Measurements from ENCODE around the gene AIF1.

Gene AIF1

GRCh38 chr6:31575952-31576685 is 38.9 kb upstream of the AIF1 start:
- H3K27me3 ChIP-seq (replicated peaks; ENCODE audit: control insufficient read depth, insufficient read depth, low read length) = peaks cover 8% of the 10 kb centered on the region
- H3K4me3 ChIP-seq (ENCODE audit: low read length) = no peak overlapping the region
- no peak for DNase-seq (ENCODE audit: low read depth)
- H3K4me1 ChIP-seq (ENCODE audit: control insufficient read depth, insufficient read depth, low read length) = peaks cover 9% of the 10 kb centered on the region
- no peak overlapping the region for H3K9ac ChIP-seq (ENCODE audit: low read length)
- no peaks in the 10 kb centered on the region for H3K9me3 ChIP-seq (ENCODE audit: control insufficient read depth, low read length)
- no peaks in the 10 kb centered on the region for H3K36me3 ChIP-seq (ENCODE audit: control insufficient read depth, insufficient read depth, low read length, severe bottlenecking)

DNA sequence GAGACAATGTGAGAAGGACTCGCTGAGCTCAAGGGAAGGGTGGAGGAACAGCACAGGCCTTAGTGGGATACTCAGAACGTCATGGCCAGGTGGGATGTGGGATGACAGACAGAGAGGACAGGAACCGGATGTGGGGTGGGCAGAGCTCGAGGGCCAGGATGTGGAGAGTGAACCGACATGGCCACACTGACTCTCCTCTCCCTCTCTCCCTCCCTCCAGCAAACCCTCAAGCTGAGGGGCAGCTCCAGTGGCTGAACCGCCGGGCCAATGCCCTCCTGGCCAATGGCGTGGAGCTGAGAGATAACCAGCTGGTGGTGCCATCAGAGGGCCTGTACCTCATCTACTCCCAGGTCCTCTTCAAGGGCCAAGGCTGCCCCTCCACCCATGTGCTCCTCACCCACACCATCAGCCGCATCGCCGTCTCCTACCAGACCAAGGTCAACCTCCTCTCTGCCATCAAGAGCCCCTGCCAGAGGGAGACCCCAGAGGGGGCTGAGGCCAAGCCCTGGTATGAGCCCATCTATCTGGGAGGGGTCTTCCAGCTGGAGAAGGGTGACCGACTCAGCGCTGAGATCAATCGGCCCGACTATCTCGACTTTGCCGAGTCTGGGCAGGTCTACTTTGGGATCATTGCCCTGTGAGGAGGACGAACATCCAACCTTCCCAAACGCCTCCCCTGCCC is 38.0 kb upstream of the AIF1 start:
- no peaks in the 10 kb centered on the region for H3K36me3 ChIP-seq (ENCODE audit: control insufficient read depth, insufficient read depth, low read length, severe bottlenecking)
- no peak overlapping the region for H3K9ac ChIP-seq (ENCODE audit: low read length)
- H3K4me1 ChIP-seq (ENCODE audit: control insufficient read depth, insufficient read depth, low read length) = peaks cover 15% of the 10 kb centered on the region
- H3K27me3 ChIP-seq (replicated peaks; ENCODE audit: control insufficient read depth, insufficient read depth, low read length) = peaks cover 8% of the 10 kb centered on the region
- DNase-seq (ENCODE audit: low read depth) = no peak
- no peak overlapping the region for H3K4me3 ChIP-seq (ENCODE audit: low read length)
- H3K9me3 ChIP-seq (ENCODE audit: control insufficient read depth, low read length) = no peaks in the 10 kb centered on the region

DNA sequence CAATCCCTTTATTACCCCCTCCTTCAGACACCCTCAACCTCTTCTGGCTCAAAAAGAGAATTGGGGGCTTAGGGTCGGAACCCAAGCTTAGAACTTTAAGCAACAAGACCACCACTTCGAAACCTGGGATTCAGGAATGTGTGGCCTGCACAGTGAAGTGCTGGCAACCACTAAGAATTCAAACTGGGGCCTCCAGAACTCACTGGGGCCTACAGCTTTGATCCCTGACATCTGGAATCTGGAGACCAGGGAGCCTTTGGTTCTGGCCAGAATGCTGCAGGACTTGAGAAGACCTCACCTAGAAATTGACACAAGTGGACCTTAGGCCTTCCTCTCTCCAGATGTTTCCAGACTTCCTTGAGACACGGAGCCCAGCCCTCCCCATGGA is 37.5 kb upstream of the AIF1 start:
- H3K27me3 ChIP-seq (replicated peaks; ENCODE audit: control insufficient read depth, insufficient read depth, low read length) = peaks cover 8% of the 10 kb centered on the region
- H3K4me3 ChIP-seq (ENCODE audit: low read length) = no peak overlapping the region
- DNase-seq (ENCODE audit: low read depth) = no peak
- H3K9ac ChIP-seq (ENCODE audit: low read length) = no peak overlapping the region
- peaks cover 15% of the 10 kb centered on the region for H3K4me1 ChIP-seq (ENCODE audit: control insufficient read depth, insufficient read depth, low read length)
- H3K36me3 ChIP-seq (ENCODE audit: control insufficient read depth, insufficient read depth, low read length, severe bottlenecking) = no peaks in the 10 kb centered on the region
- no peaks in the 10 kb centered on the region for H3K9me3 ChIP-seq (ENCODE audit: control insufficient read depth, low read length)

- peaks cover 15% of the 10 kb centered on the region for H3K4me1 ChIP-seq (ENCODE audit: control insufficient read depth, insufficient read depth, low read length)
- peaks cover 4% of the 10 kb centered on the region for H3K27me3 ChIP-seq (replicated peaks; ENCODE audit: control insufficient read depth, insufficient read depth, low read length)
- H3K9me3 ChIP-seq (ENCODE audit: control insufficient read depth, low read length) = no peaks in the 10 kb centered on the region
- no peaks in the 10 kb centered on the region for H3K36me3 ChIP-seq (ENCODE audit: control insufficient read depth, insufficient read depth, low read length, severe bottlenecking)
- no peak overlapping the region for H3K4me3 ChIP-seq (ENCODE audit: low read length)
- H3K9ac ChIP-seq (ENCODE audit: low read length) = no peak overlapping the region
- no peak for DNase-seq (ENCODE audit: low read depth)
These were observed 36.6 kb upstream of the AIF1 start for GRCh38 chr6:31578184-31579118.

DNA sequence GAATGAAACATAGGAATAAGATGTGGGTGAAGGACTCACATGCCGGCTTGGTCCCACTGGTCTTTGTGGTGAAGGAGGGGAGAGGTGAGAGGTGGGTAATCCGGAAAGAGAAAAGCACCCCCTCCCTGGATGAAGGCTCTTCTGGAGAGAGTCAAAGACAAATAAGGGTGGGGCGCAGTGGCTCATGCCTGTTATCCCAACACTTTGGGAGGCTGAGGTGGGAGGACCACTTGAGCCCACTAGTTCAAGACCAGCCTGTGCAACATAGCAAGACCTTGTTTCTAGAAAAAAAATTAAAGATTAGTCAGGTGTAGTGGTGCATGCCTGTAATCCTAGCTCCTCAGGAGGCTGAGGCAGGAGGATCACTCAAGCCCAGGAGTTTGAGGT is 35.9 kb upstream of the AIF1 start:
- H3K4me3 ChIP-seq (ENCODE audit: low read length) = no peak overlapping the region
- no peak overlapping the region for H3K9ac ChIP-seq (ENCODE audit: low read length)
- no peaks in the 10 kb centered on the region for H3K36me3 ChIP-seq (ENCODE audit: control insufficient read depth, insufficient read depth, low read length, severe bottlenecking)
- peaks cover 15% of the 10 kb centered on the region for H3K4me1 ChIP-seq (ENCODE audit: control insufficient read depth, insufficient read depth, low read length)
- peaks cover 4% of the 10 kb centered on the region for H3K27me3 ChIP-seq (replicated peaks; ENCODE audit: control insufficient read depth, insufficient read depth, low read length)
- no peak for DNase-seq (ENCODE audit: low read depth)
- no peaks in the 10 kb centered on the region for H3K9me3 ChIP-seq (ENCODE audit: control insufficient read depth, low read length)

DNA sequence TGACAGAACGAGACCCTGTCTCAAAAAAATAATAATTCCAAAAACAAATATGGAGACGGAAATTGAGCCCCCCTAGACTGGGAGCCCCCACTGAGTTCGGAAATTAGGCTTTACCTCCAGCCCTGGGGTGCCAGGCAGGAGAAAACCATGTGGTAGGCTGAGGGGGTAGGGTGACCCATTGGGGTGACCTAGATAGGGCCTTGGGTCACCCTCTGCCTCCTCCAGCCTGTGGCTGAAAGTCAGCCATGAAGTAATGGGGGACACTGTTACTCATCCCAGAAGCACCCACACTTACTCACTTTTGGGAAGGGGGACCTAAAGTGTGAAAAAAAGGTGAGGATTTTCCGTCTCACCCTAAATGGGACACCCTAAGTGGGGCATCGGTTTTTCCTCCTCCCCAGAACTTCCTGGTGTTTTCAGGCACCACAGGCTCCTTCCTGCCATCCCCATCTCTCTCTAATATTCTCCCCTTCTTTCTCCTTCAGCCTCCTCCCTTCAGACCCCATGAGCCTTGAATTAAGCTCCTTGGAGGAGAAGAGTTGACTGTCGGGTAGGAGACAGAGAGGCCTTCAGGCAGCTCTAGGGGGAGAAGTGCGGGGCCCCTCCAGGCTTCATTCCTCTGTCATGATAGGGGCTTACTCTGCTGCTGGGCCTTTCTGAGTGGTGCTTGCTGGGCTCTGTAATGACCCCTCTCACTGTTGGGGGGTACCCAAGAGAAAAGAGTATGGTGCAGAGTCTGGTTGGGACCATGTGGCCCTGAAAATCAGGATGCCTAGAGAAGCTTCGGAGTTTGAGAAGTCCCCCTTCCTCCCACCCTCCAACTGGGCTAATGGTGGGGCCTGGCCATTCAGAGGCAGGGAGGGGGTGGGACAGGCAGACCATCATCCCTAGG is 35.2 kb upstream of the AIF1 start:
- Histone ChIP-seq H3K9ac (ENCODE audit: low read length) (no peak overlapping the region), H3K36me3 (ENCODE audit: control insufficient read depth, insufficient read depth, low read length, severe bottlenecking) (no peaks in the 10 kb centered on the region), H3K4me1 (ENCODE audit: control insufficient read depth, insufficient read depth, low read length) (peaks cover 15% of the 10 kb centered on the region), H3K27me3 (replicated peaks; ENCODE audit: control insufficient read depth, insufficient read depth, low read length) (peaks cover 4% of the 10 kb centered on the region), H3K9me3 (ENCODE audit: control insufficient read depth, low read length) (no peaks in the 10 kb centered on the region), H3K4me3 (ENCODE audit: low read length) (no peak overlapping the region)
- no peak for DNase-seq (ENCODE audit: low read depth)

- H3K9ac ChIP-seq (ENCODE audit: low read length) = peak overlapping the region; percentile 96
- no peaks in the 10 kb centered on the region for H3K9me3 ChIP-seq (ENCODE audit: control insufficient read depth, low read length)
- H3K4me1 ChIP-seq (ENCODE audit: control insufficient read depth, insufficient read depth, low read length) = peaks cover 11% of the 10 kb centered on the region
- no peaks in the 10 kb centered on the region for H3K36me3 ChIP-seq (ENCODE audit: control insufficient read depth, insufficient read depth, low read length, severe bottlenecking)
- peaks cover 4% of the 10 kb centered on the region for H3K27me3 ChIP-seq (replicated peaks; ENCODE audit: control insufficient read depth, insufficient read depth, low read length)
- no peak for DNase-seq (ENCODE audit: low read depth)
- peak overlapping the region; percentile 96 for H3K4me3 ChIP-seq (ENCODE audit: low read length)
These were observed 34.6 kb upstream of the AIF1 start for GRCh38 chr6:31580438-31580740.

- Histone ChIP-seq H3K27me3 (replicated peaks; ENCODE audit: control insufficient read depth, insufficient read depth, low read length) (peaks cover 4% of the 10 kb centered on the region), H3K4me3 (ENCODE audit: low read length) (peak overlapping the region; percentile 96), H3K36me3 (ENCODE audit: control insufficient read depth, insufficient read depth, low read length, severe bottlenecking) (no peaks in the 10 kb centered on the region), H3K9me3 (ENCODE audit: control insufficient read depth, low read length) (no peaks in the 10 kb centered on the region), H3K4me1 (ENCODE audit: control insufficient read depth, insufficient read depth, low read length) (peaks cover 10% of the 10 kb centered on the region), H3K9ac (ENCODE audit: low read length) (peak overlapping the region; percentile 96)
- peak; percentile 93 for DNase-seq (ENCODE audit: low read depth)
These were observed 34.1 kb upstream of the AIF1 start for GRCh38 chr6:31580807-31581433.

DNA sequence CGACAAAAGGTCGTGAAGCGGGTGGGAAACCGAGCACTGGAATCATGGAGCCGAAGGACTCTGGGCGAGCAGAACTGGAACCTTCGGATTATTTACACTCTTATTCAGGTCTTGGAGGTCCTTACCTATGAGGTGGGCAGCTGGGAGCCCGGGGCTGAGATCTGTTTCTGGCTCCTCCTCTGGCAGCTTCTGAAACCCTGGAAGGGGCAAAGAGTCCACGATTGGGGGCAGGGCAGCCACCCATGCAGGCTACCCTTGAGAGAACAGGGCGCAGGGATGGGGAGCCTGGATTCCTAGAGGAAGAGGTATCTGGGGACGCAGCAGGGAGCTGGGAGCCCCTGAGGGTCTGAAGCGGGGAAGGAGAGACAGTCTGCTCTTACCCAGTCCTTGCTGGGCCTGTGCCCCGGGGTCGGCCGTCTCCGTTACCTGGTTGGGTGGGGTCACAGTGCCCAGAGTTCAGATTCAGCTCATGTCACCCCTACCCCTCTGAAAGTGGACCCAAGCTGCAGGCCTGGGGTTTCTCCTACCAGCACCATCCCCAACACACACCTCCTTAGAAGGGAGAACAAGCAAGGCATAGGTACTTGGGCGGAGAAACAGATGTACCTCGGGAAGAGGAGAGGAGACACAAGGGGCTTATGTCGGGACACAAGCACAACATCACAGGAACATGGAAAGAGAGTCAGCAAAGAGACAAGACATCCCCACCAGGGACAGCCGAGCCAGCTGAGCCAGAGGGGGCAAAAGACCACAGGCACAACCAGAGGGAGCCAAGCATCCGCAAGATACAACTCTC is 33.4 kb upstream of the AIF1 start:
- peak overlapping the region; percentile 96 for H3K4me3 ChIP-seq (ENCODE audit: low read length)
- peaks cover 10% of the 10 kb centered on the region for H3K4me1 ChIP-seq (ENCODE audit: control insufficient read depth, insufficient read depth, low read length)
- H3K9ac ChIP-seq (ENCODE audit: low read length) = peak overlapping the region; percentile 96
- no peaks in the 10 kb centered on the region for H3K27me3 ChIP-seq (replicated peaks; ENCODE audit: control insufficient read depth, insufficient read depth, low read length)
- H3K36me3 ChIP-seq (ENCODE audit: control insufficient read depth, insufficient read depth, low read length, severe bottlenecking) = no peaks in the 10 kb centered on the region
- H3K9me3 ChIP-seq (ENCODE audit: control insufficient read depth, low read length) = no peaks in the 10 kb centered on the region
- DNase-seq (ENCODE audit: low read depth) = no peak

- no peaks in the 10 kb centered on the region for H3K9me3 ChIP-seq (ENCODE audit: control insufficient read depth, low read length)
- H3K36me3 ChIP-seq (ENCODE audit: control insufficient read depth, insufficient read depth, low read length, severe bottlenecking) = no peaks in the 10 kb centered on the region
- no peak for DNase-seq (ENCODE audit: low read depth)
- H3K4me3 ChIP-seq (ENCODE audit: low read length) = peak within 1 kb of the TSS; percentile 96
- no peaks in the 10 kb centered on the region for H3K27me3 ChIP-seq (replicated peaks; ENCODE audit: control insufficient read depth, insufficient read depth, low read length)
- H3K4me1 ChIP-seq (ENCODE audit: control insufficient read depth, insufficient read depth, low read length) = peaks cover 10% of the 10 kb centered on the region
- peak within 1 kb of the TSS; percentile 96 for H3K9ac ChIP-seq (ENCODE audit: low read length)
These were observed 32.8 kb upstream of the AIF1 start, which contains the start of gene LTB for GRCh38 chr6:31582230-31582643. Gene LTB, minus strand, starts transcription at chr6:31582424. Its CDS starts 7 bp downstream, at chr6:31582417.
